Measurements from ENCODE around the gene SLC35F4. TPM values are rescaled to one million over a fixed set of nuclear protein-coding genes. Genes with fewer than 3 reads are reported as not detected.

The SLC35F4 gene
- total RNA-seq, 1 experiment from 2014 or later: not detected

DNA sequence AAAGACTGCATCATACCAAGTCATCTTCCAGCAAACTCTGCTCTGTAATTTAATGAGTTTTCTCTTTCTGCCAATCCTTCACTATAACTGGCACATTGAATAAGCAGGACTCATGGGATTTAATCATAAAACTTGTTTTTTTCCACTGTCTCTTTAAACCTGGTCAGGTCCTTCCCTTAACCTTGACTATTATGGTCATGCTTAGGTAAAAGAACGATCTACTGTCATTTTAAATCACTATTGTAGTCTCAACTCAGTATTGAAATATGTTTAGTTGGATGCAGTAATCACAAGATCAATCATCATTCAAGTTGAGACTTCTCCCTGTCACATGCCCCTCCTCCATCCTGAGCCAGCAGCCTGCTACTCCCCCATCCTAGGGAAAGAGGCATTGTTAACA lies 56.1 kb downstream of the SLC35F4 start:
- Histone ChIP-seq H3K4me3 (ENCODE audit: low read depth, low read length, poor library complexity, severe bottlenecking) (no peak overlapping the region), H3K9me3 (ENCODE audit: low read depth, low read length, poor library complexity, severe bottlenecking) (no peaks in the 10 kb centered on the region), H3K4me1 (ENCODE audit: insufficient read depth, low read length, poor library complexity, severe bottlenecking) (peaks cover 5% of the 10 kb centered on the region), H3K27ac (ENCODE audit: low read depth, low read length, poor library complexity, severe bottlenecking) (no peak overlapping the region), H3K36me3 (ENCODE audit: insufficient read depth, low read length, poor library complexity, severe bottlenecking) (no peaks in the 10 kb centered on the region), H3K27me3 (replicated peaks; ENCODE audit: insufficient read depth, low read depth, low read length, poor library complexity) (no peaks in the 10 kb centered on the region)
- POLR2A ChIA-PET (ENCODE audit: low non-redundant PET): no interaction called here
- CTCF ChIA-PET: no interaction called here
- BruUV-seq (replicated peaks): no TSS peak
- intact Hi-C loops (cut with micrococcal nuclease; ENCODE audit: unreplicated experiment): no loop called here
- TF ChIP-seq EZH2 (IDR thresholded peaks at IDR 0.05; ENCODE audit: borderline replicate concordance, low read depth, low read length, poor library complexity, severe bottlenecking): no peak
- TF ChIP-seq, protein P1, sequence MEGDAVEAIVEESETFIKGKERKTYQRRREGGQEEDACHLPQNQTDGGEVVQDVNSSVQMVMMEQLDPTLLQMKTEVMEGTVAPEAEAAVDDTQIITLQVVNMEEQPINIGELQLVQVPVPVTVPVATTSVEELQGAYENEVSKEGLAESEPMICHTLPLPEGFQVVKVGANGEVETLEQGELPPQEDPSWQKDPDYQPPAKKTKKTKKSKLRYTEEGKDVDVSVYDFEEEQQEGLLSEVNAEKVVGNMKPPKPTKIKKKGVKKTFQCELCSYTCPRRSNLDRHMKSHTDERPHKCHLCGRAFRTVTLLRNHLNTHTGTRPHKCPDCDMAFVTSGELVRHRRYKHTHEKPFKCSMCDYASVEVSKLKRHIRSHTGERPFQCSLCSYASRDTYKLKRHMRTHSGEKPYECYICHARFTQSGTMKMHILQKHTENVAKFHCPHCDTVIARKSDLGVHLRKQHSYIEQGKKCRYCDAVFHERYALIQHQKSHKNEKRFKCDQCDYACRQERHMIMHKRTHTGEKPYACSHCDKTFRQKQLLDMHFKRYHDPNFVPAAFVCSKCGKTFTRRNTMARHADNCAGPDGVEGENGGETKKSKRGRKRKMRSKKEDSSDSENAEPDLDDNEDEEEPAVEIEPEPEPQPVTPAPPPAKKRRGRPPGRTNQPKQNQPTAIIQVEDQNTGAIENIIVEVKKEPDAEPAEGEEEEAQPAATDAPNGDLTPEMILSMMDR (conservative IDR thresholded peaks at IDR 0.05; ENCODE audit: low read depth, low read length): no peak
- DNase-seq (ENCODE audit: low spot score): no peak

DNA sequence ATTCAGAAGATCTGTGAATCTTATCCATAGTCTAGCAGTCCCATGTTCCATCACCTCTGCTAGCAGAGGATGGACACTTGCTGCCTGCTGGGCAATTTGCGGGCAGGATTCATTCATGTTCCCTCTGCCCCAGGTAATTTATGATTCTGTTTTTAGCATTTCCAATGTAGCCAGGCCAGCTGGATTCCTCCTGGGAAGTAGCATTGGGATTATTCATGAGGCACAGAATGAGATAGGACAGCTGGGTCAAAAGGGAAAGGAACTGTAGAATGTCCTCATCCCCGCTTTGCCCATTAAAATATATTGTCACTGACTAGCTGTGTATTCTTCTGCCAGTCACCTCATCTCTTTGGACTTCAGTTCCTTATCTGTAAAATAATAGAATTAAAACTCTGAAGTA lies 68.7 kb downstream of the SLC35F4 start:
- Histone ChIP-seq H3K36me3 (ENCODE audit: insufficient read depth, low read length, poor library complexity, severe bottlenecking) (no peaks in the 10 kb centered on the region), H3K27ac (ENCODE audit: low read depth, low read length, poor library complexity, severe bottlenecking) (no peak overlapping the region), H3K27me3 (replicated peaks; ENCODE audit: insufficient read depth, low read depth, low read length, poor library complexity) (no peaks in the 10 kb centered on the region), H3K4me1 (ENCODE audit: insufficient read depth, low read length, poor library complexity, severe bottlenecking) (no peaks in the 10 kb centered on the region), H3K4me3 (ENCODE audit: low read depth, low read length, poor library complexity, severe bottlenecking) (no peak overlapping the region), H3K9me3 (ENCODE audit: low read depth, low read length, poor library complexity, severe bottlenecking) (no peaks in the 10 kb centered on the region)
- intact Hi-C loops (cut with micrococcal nuclease; ENCODE audit: unreplicated experiment): no loop called here
- ChIA-PET CTCF (no interaction called here), POLR2A (ENCODE audit: low non-redundant PET) (no interaction called here)
- no peak for DNase-seq (ENCODE audit: low spot score)
- TF ChIP-seq EZH2 (IDR thresholded peaks at IDR 0.05; ENCODE audit: borderline replicate concordance, low read depth, low read length, poor library complexity, severe bottlenecking): no peak
- TF ChIP-seq, protein P1 (conservative IDR thresholded peaks at IDR 0.05; ENCODE audit: low read depth, low read length): no peak
- no TSS peak for BruUV-seq (replicated peaks)

DNA sequence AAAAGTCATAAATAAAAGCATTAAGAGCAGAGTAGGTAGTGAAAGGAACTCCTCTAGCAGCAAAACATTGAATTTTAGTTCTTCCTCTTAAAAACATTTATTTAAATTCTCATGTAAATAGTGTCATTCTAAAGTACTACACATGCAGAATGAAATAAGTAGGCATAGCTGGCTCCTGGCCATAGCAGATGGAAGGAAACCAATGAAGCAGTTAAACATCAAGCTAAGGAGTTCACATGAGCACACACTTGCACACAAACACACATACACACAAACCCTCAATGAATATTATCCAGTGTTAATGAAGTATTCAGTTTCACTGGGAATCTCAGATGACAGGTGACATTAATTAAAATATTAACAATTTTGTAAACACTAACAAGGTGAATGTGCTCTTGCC lies 69.3 kb downstream of the SLC35F4 start:
- Histone ChIP-seq H3K27ac (ENCODE audit: low read depth, low read length, poor library complexity, severe bottlenecking) (no peak overlapping the region), H3K4me3 (ENCODE audit: low read depth, low read length, poor library complexity, severe bottlenecking) (no peak overlapping the region), H3K4me1 (ENCODE audit: insufficient read depth, low read length, poor library complexity, severe bottlenecking) (no peaks in the 10 kb centered on the region), H3K9me3 (ENCODE audit: low read depth, low read length, poor library complexity, severe bottlenecking) (no peaks in the 10 kb centered on the region), H3K27me3 (replicated peaks; ENCODE audit: insufficient read depth, low read depth, low read length, poor library complexity) (no peaks in the 10 kb centered on the region), H3K36me3 (ENCODE audit: insufficient read depth, low read length, poor library complexity, severe bottlenecking) (no peaks in the 10 kb centered on the region)
- DNase-seq (ENCODE audit: low spot score): no peak
- TF ChIP-seq EZH2 (IDR thresholded peaks at IDR 0.05; ENCODE audit: borderline replicate concordance, low read depth, low read length, poor library complexity, severe bottlenecking): no peak
- TF ChIP-seq, protein P1 (conservative IDR thresholded peaks at IDR 0.05; ENCODE audit: low read depth, low read length): no peak
- CTCF ChIA-PET: no interaction called here
- intact Hi-C loops (cut with micrococcal nuclease; ENCODE audit: unreplicated experiment): no loop called here
- BruUV-seq (replicated peaks): no TSS peak
- POLR2A ChIA-PET (ENCODE audit: low non-redundant PET): no interaction called here
